Trophoblast cell (in vitro differentiated cells and primary cell): ENCODE data around the gene SLC26A2.

Experiments used
- DNase-seq, 2 donors: peaks; one replicate each; pipeline ENCODE4 v3.0.0-alpha.2; 2016
- H2AFZ ChIP-seq: 2 replicates; pipeline ENCODE4 v1.6.1; 2013; ENCODE audit warnings: low read length, moderate library complexity, mild to moderate bottlenecking; ENCODE audit not compliant: insufficient read depth, poor library complexity
- H2AK5ac ChIP-seq: 2 replicates; pipeline ENCODE4 v1.6.1; 2013; ENCODE audit warnings: mild to moderate bottlenecking, low read length
- H2BK120ac ChIP-seq: 2 replicates; pipeline ENCODE4 v1.6.1; 2013; ENCODE audit warnings: low read length, mild to moderate bottlenecking, moderate library complexity; ENCODE audit not compliant: insufficient read depth, poor library complexity
- H2BK12ac ChIP-seq: 2 replicates; pipeline ENCODE4 v1.6.1; 2013; ENCODE audit warnings: mild to moderate bottlenecking, low read length, moderate library complexity
- H2BK5ac ChIP-seq: 2 replicates; pipeline ENCODE4 v1.6.1; 2013; ENCODE audit warnings: low read length, low read depth, moderate library complexity, mild to moderate bottlenecking; ENCODE audit not compliant: poor library complexity
- H3K14ac ChIP-seq: 2 replicates; pipeline ENCODE4 v1.6.1; 2013; ENCODE audit warnings: mild to moderate bottlenecking, low read length
- H3K18ac ChIP-seq: 2 replicates; pipeline ENCODE4 v1.6.1; 2013; ENCODE audit warnings: mild to moderate bottlenecking, low read length
- H3K23ac ChIP-seq: 2 replicates; pipeline ENCODE4 v1.6.1; 2013; ENCODE audit warnings: low read length
- H3K27ac ChIP-seq: 2 replicates; pipeline ENCODE4 v1.5.1; 2013; ENCODE audit warnings: low read depth, mild to moderate bottlenecking, inconsistent platforms, low read length, moderate library complexity
- H3K27me3 ChIP-seq: 2 replicates; pipeline ENCODE4 v1.6.1; 2013; ENCODE audit warnings: inconsistent platforms, mild to moderate bottlenecking, low read length, moderate library complexity; ENCODE audit not compliant: insufficient read depth
- H3K36me3 ChIP-seq, 2 experiments: 1 replicate in 1 of 2; 2 replicates in 1 of 2; pipeline ENCODE4 v1.6.1; 2013; ENCODE audit warnings: low read length in 2 of 2, mild to moderate bottlenecking in 2 of 2, moderate library complexity in 1 of 2; ENCODE audit not compliant: insufficient read depth in 2 of 2, control insufficient read depth in 1 of 2
- H3K4ac ChIP-seq: 2 replicates; pipeline ENCODE4 v1.6.1; 2013; ENCODE audit warnings: low read depth, mild to moderate bottlenecking, low read length, moderate library complexity
- H3K4me1 ChIP-seq, 2 experiments: 1 replicate in 1 of 2; 2 replicates in 1 of 2; pipeline ENCODE4 v1.6.1; 2013; ENCODE audit warnings: low read length in 2 of 2, mild to moderate bottlenecking in 2 of 2, moderate library complexity in 1 of 2; ENCODE audit not compliant: insufficient read depth in 2 of 2, control insufficient read depth in 1 of 2
- H3K4me2 ChIP-seq: 2 replicates; pipeline ENCODE4 v1.6.1; 2013; ENCODE audit warnings: inconsistent platforms, mild to moderate bottlenecking, low read length, moderate library complexity
- H3K4me3 ChIP-seq: 2 replicates; pipeline ENCODE4 v1.5.1; 2013; ENCODE audit warnings: mild to moderate bottlenecking, low read depth, low read length, inconsistent platforms
- H3K79me1 ChIP-seq: one replicate; pipeline ENCODE4 v1.6.1; 2013; ENCODE audit warnings: low read length
- H3K79me2 ChIP-seq: 2 replicates; pipeline ENCODE4 v1.6.1; 2013; ENCODE audit warnings: low read length, mild to moderate bottlenecking; ENCODE audit not compliant: control insufficient read depth, insufficient read depth, poor library complexity
- H3K9ac ChIP-seq: 2 replicates; pipeline ENCODE4 v1.6.1; 2013; ENCODE audit warnings: mild to moderate bottlenecking, low read length
- H3K9me3 ChIP-seq: 2 replicates; pipeline ENCODE4 v1.6.1; 2013; ENCODE audit warnings: low read depth, mild to moderate bottlenecking, control low read depth, inconsistent platforms, low read length; ENCODE audit not compliant: insufficient read depth
- H4K12ac ChIP-seq: 2 replicates; pipeline ENCODE4 v1.6.1; 2013; ENCODE audit warnings: low read depth, mild to moderate bottlenecking, low read length, moderate library complexity
- H4K8ac ChIP-seq: 2 replicates; pipeline ENCODE4 v1.6.1; 2013; ENCODE audit warnings: low read depth, mild to moderate bottlenecking, low read length, moderate library complexity
- H4K91ac ChIP-seq: one replicate; pipeline ENCODE4 v1.6.1; 2013; ENCODE audit warnings: low read depth, mild to moderate bottlenecking, low read length, moderate library complexity
- WGBS: extraction: QIAGEN DNeasy Blood & Tissue Kit; methylation state at CpG from one replicate; pipeline ENCODE4 v1.1.7; 2013; ENCODE audit warnings: missing lambda C conversion rate; ENCODE audit not compliant: insufficient read length, insufficient coverage; ENCODE audit errors: extremely low coverage; 5-methylcytosine and 5-hydroxymethylcytosine counted together

The SLC26A2 gene

DNA sequence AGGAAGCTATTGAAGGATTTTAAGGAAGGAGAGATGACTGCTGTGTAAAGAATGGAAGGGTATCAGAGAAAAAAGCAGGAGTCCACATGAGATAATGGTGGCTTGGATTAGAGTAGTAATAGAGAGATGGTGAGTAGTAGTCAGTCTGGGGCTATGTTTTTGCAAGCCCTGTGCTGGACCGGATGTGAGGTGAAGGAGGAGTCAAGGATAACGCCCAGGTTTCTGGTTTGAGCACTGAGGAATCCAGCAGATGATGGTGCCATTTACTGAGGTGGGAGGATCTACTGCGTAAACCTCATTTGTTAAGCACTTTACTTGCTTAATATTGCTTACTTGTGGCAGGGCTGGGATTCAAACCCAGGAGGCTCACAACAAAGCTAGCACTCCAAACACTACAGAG lies 38.8 kb downstream of the SLC26A2 start:
- no CpG with 5 or more reads among the region's 3 CpGs for WGBS
- no peak overlapping the region for H3K9ac ChIP-seq
- no peak overlapping the region for H2AK5ac ChIP-seq

GRCh38 chr5:149999866-150000255 lies 39.3 kb downstream of the SLC26A2 start:
- H3K36me3 ChIP-seq: peaks cover 2 to 3% of the 10 kb centered on the region in 2 experiments
- H4K12ac ChIP-seq: peak overlapping the region; percentile 56
- no peak overlapping the region for H3K4ac ChIP-seq
- peak overlapping the region; percentile 75 for H3K4me2 ChIP-seq
- peak overlapping the region; percentile 42 for H3K18ac ChIP-seq
- H3K27ac ChIP-seq: peak overlapping the region; percentile 50
- H3K9me3 ChIP-seq: no peaks in the 10 kb centered on the region
- H3K14ac ChIP-seq: peak overlapping the region; percentile 38
- peak overlapping the region; percentile 38 for H3K9ac ChIP-seq
- peak overlapping the region; percentile 70 for H4K91ac ChIP-seq
- no peak for DNase-seq
- peak overlapping the region; percentile 21 for H2BK5ac ChIP-seq
- H2AK5ac ChIP-seq: no peak overlapping the region
- H3K79me1 ChIP-seq: peaks cover 14% of the 10 kb centered on the region
- peak overlapping the region; percentile 2 for H2BK120ac ChIP-seq
- peaks cover 10 to 17% of the 10 kb centered on the region in 2 experiments for H3K4me1 ChIP-seq
- no CpG with 5 or more reads among the region's 7 CpGs for WGBS
- H3K4me3 ChIP-seq: peak overlapping the region; percentile 97
- H3K23ac ChIP-seq: no peak overlapping the region
- peaks cover 12% of the 10 kb centered on the region for H3K79me2 ChIP-seq
- no peaks in the 10 kb centered on the region for H3K27me3 ChIP-seq
- no peak overlapping the region for H2BK12ac ChIP-seq
- peak overlapping the region; percentile 30 for H2AFZ ChIP-seq
- peak overlapping the region; percentile 73 for H4K8ac ChIP-seq

More for the DNA sequence above, 38.8 kb downstream of the SLC26A2 start:
- H4K12ac ChIP-seq: no peak overlapping the region
- no peak overlapping the region for H2AFZ ChIP-seq
- H4K8ac ChIP-seq: peak overlapping the region; percentile 25
- no peak overlapping the region for H3K4ac ChIP-seq
- peaks cover 12% of the 10 kb centered on the region for H3K79me2 ChIP-seq
- no peak overlapping the region for H4K91ac ChIP-seq
- no peak overlapping the region for H3K4me3 ChIP-seq
- H3K27me3 ChIP-seq: no peaks in the 10 kb centered on the region
- H3K14ac ChIP-seq: no peak overlapping the region
- peaks cover 10 to 17% of the 10 kb centered on the region in 2 experiments for H3K4me1 ChIP-seq
- H3K4me2 ChIP-seq: peak overlapping the region; percentile 75
- H2BK5ac ChIP-seq: no peak overlapping the region
- H3K18ac ChIP-seq: no peak overlapping the region
- H3K36me3 ChIP-seq: peaks cover 2 to 3% of the 10 kb centered on the region in 2 experiments
- DNase-seq: peak in 1 of 2 donors; percentile 31
- H3K27ac ChIP-seq: no peak overlapping the region
- no peak overlapping the region for H2BK12ac ChIP-seq
- no peak overlapping the region for H2BK120ac ChIP-seq
- no peak overlapping the region for H3K23ac ChIP-seq
- H3K9me3 ChIP-seq: no peaks in the 10 kb centered on the region
- peaks cover 14% of the 10 kb centered on the region for H3K79me1 ChIP-seq

DNA sequence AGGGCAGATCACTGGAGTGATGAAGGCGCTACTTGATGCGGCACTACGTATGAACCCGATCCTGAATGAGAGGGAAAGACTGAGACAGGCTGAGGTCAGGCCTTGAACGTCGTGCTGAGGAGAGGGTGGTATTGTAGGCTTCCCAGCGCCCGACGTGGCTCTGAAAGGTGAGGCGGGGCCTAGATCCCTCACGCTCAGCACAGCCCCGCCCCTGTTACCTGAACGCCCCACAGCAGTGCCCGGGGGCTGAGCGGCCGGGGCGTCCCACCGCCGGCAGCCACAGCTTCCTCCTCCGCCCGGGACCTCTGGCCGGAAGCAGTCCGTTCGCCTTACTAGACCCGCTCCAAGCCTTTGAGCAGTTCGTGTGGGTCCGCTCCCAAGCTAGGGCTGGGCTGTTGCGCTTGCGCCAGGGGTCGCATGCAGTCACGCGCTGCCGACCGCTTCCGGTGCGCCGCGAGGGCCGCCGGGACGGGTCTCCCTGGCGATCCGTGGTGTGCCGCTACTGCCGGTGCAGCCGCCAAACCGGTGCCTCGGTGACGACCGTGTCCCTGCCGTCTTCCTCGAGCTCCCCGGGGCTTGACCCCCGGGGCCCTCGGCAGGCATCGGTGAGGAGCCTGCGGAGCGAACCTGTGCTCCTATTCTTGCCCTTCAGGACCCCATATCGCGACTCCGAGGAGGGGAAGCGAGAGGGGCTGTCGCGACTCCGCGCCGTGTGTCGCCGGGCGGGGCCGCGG lies 39.9 kb downstream of the SLC26A2 start, which contains the start of the genes HMGXB3 and TIGD6:
Gene HMGXB3, plus strand, starts transcription at position 484 of the 734 bp plus-strand sequence. CDS start 4,114 bp downstream, outside the sequence.
Gene TIGD6, minus strand, starts transcription at position 399 of the 734 bp plus-strand sequence. CDS start 4,306 bp downstream, outside the sequence.
- WGBS: no CpG with 5 or more reads among the region's 72 CpGs
- H3K9me3 ChIP-seq: no peaks in the 10 kb centered on the region
- peak; percentile 92 for DNase-seq
- H2AK5ac ChIP-seq: peak within 1 kb of the TSS; percentile 33
- peak within 1 kb of the TSS; percentile 96 for H3K4ac ChIP-seq
- H2AFZ ChIP-seq: peak within 1 kb of the TSS; percentile 72
- peak within 1 kb of the TSS; percentile 97 for H3K4me3 ChIP-seq
- peak within 1 kb of the TSS; percentile 75 for H2BK5ac ChIP-seq
- peaks cover 0 to 2% of the 10 kb centered on the region in 2 experiments for H3K36me3 ChIP-seq
- H4K91ac ChIP-seq: peak within 1 kb of the TSS; percentile 89
- peak within 1 kb of the TSS; percentile 75 for H3K4me2 ChIP-seq
- H2BK120ac ChIP-seq: peak within 1 kb of the TSS; percentile 40
- peak within 1 kb of the TSS; percentile 50 for H3K27ac ChIP-seq
- H4K12ac ChIP-seq: peak within 1 kb of the TSS; percentile 56
- no peak within 1 kb of the TSS for H2BK12ac ChIP-seq
- peak within 1 kb of the TSS; percentile 99 for H3K9ac ChIP-seq
- H4K8ac ChIP-seq: peak within 1 kb of the TSS; percentile 91
- H3K14ac ChIP-seq: peak within 1 kb of the TSS; percentile 71
- H3K23ac ChIP-seq: peak within 1 kb of the TSS; percentile 29
- H3K4me1 ChIP-seq: peaks cover 6 to 11% of the 10 kb centered on the region in 2 experiments
- peaks cover 14% of the 10 kb centered on the region for H3K79me1 ChIP-seq
- peaks cover 12% of the 10 kb centered on the region for H3K79me2 ChIP-seq
- no peaks in the 10 kb centered on the region for H3K27me3 ChIP-seq
- H3K18ac ChIP-seq: peak within 1 kb of the TSS; percentile 42

DNA sequence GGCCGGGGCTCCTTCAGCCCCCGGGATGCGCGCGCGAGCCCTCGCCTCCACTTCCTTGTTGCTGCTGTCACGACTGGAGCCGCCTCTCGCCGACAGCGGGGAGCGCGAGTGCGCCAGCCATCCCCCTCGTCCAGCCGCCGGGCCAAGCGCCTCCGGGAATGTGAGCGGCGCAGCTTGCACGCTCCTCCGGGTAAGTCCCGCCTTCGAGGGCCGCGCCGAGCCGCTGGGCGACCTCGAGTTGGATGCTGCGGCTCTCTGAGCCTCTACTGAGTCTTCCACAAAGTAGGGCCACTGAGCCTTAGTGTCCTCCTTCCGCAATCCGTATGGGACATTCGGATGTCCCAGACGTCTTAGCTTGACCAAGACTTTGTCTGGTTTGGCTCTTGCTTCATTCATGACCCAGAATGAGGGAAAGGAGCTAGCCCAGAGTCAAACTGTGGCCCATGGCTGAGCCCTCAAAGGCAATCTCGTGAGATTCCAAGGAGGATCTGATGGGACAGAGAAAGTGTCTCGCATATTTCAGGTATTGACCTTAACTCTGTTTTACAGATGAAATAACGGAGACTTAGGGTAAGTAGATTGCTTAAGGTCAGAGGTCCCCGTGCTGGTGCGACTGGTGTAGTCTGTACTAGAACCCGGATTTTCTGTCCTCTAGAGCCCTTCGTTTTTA lies 40.6 kb downstream of the SLC26A2 start:
- peak overlapping the region; percentile 29 for H3K23ac ChIP-seq
- H3K9ac ChIP-seq: peak overlapping the region; percentile 99
- peak overlapping the region; percentile 89 for H4K91ac ChIP-seq
- H2BK5ac ChIP-seq: peak overlapping the region; percentile 75
- peak overlapping the region; percentile 50 for H3K27ac ChIP-seq
- peak overlapping the region; percentile 97 for H3K4me3 ChIP-seq
- H2AK5ac ChIP-seq: peak overlapping the region; percentile 33
- H3K36me3 ChIP-seq: peaks cover 3 to 4% of the 10 kb centered on the region in 2 experiments
- WGBS: no CpG with 5 or more reads among the region's 44 CpGs
- H3K79me2 ChIP-seq: peaks cover 12% of the 10 kb centered on the region
- peak overlapping the region; percentile 72 for H2AFZ ChIP-seq
- peak overlapping the region; percentile 75 for H3K4me2 ChIP-seq
- H2BK12ac ChIP-seq: no peak overlapping the region
- H3K14ac ChIP-seq: peak overlapping the region; percentile 71
- peaks cover 14% of the 10 kb centered on the region for H3K79me1 ChIP-seq
- H3K9me3 ChIP-seq: no peaks in the 10 kb centered on the region
- H4K8ac ChIP-seq: peak overlapping the region; percentile 91
- peaks cover 4 to 10% of the 10 kb centered on the region in 2 experiments for H3K4me1 ChIP-seq
- DNase-seq: peak; percentile 64 to 77
- peak overlapping the region; percentile 96 for H3K4ac ChIP-seq
- H2BK120ac ChIP-seq: peak overlapping the region; percentile 40
- H4K12ac ChIP-seq: peak overlapping the region; percentile 56
- no peaks in the 10 kb centered on the region for H3K27me3 ChIP-seq
- peak overlapping the region; percentile 25 for H3K18ac ChIP-seq
